Smooth muscle cell (in vitro differentiated cells): Measurements from ENCODE around the gene SLC16A2. TPM values are rescaled to one million over a fixed set of nuclear protein-coding genes. Genes with fewer than 3 reads are reported as not detected.

Experiments used
- DNase-seq: peaks from one replicate; lab custom pipeline; 2025; ENCODE audit not compliant: unreplicated experiment; lab: John Stamatoyannopoulos, UW
- H2AFZ ChIP-seq: fragments of 200-600 bp; sonication (generic); 2 replicates; pipeline ENCODE4 v1.6.0; 2016; ENCODE audit warnings: antibody characterized with exemption, low read depth, mild to moderate bottlenecking
- H3F3A ChIP-seq: fragments of 200-600 bp; sonication (generic); 2 replicates; pipeline ENCODE4 v1.6.0; 2017; ENCODE audit warnings: antibody characterized with exemption, low read depth
- H3K27ac ChIP-seq: fragments of 200-600 bp; sonication (generic); 2 replicates; pipeline ENCODE4 v1.5.1; 2016; ENCODE audit warnings: low read depth, mild to moderate bottlenecking
- H3K27me3 ChIP-seq: fragments of 200-600 bp; sonication (generic); 2 replicates; pipeline ENCODE4 v1.6.1; 2016; ENCODE audit warnings: low read depth, mild to moderate bottlenecking
- H3K36me3 ChIP-seq: fragments of 200-600 bp; sonication (generic); 2 replicates; pipeline ENCODE4 v1.5.1; 2016; ENCODE audit warnings: low read depth
- H3K4me1 ChIP-seq: fragments of 200-600 bp; sonication (generic); 2 replicates; pipeline ENCODE4 v1.5.1; 2016; ENCODE audit warnings: low read depth
- H3K4me2 ChIP-seq: fragments of 200-600 bp; sonication (generic); 2 replicates; pipeline ENCODE4 v1.6.0; 2016; ENCODE audit warnings: mild to moderate bottlenecking
- H3K4me3 ChIP-seq: fragments of 200-600 bp; sonication (generic); 2 replicates; pipeline ENCODE4 v1.5.1; 2016; ENCODE audit warnings: mild to moderate bottlenecking
- H3K79me2 ChIP-seq: fragments of 200-600 bp; sonication (generic); 2 replicates; pipeline ENCODE4 v1.6.0; 2016; ENCODE audit warnings: low read depth, mild to moderate bottlenecking
- H3K9ac ChIP-seq: fragments of 200-600 bp; sonication (generic); 2 replicates; pipeline ENCODE4 v1.6.0; 2016; ENCODE audit warnings: low read depth
- H3K9me3 ChIP-seq: fragments of 200-600 bp; sonication (generic); replicated peaks from 2 replicates; pipeline ENCODE4 v1.5.1; 2016; ENCODE audit warnings: low read depth
- H4K20me1 ChIP-seq: fragments of 200-600 bp; sonication (generic); 2 replicates; pipeline ENCODE4 v1.6.0; 2016; ENCODE audit warnings: low read depth
- CTCF ChIP-seq: fragments of 200-600 bp; sonication (generic); IDR thresholded peaks from 2 replicates; pipeline ENCODE4 v1.5.1; 2017; ENCODE audit warnings: borderline replicate concordance, mild to moderate bottlenecking, antibody characterized with exemption; ENCODE audit not compliant: insufficient read depth, poor library complexity, severe bottlenecking
- WGBS: methylation state at CpG from one replicate; pipeline ENCODE4 v1.1.7; 2016; ENCODE audit warnings: low lambda C conversion rate; 5-methylcytosine and 5-hydroxymethylcytosine counted together
- polyA plus RNA-seq: library from polyadenylated mRNA; unstranded; fragments of >200 nt; fragmentation: Nextera tagmentation; extraction: Ambion mirVana; gene quantifications from 2 replicates; pipeline ENCODE4 v1.2.1, GENCODE V29; 2016
- total RNA-seq: library from RNA; depleted of rRNA; stranded (reverse); fragments of >200 nt; gene quantifications from 2 replicates; pipeline ENCODE4 v1.2.3, GENCODE V29; 2014

The SLC16A2 gene
- total and polyA plus RNA-seq, 2 experiments from 2014 or later = 13.4 to 17.8 TPM

- Histone ChIP-seq H3F3A (no peaks in the 10 kb centered on the region), H3K27me3 (no peaks in the 10 kb centered on the region), H3K4me2 (no peak overlapping the region), H4K20me1 (no peaks in the 10 kb centered on the region), H3K79me2 (no peaks in the 10 kb centered on the region), H3K4me1 (no peaks in the 10 kb centered on the region), H3K4me3 (no peak overlapping the region), H3K36me3 (no peaks in the 10 kb centered on the region), H3K9me3 (no peaks in the 10 kb centered on the region), H3K27ac (no peak overlapping the region), H2AFZ (no peak overlapping the region), H3K9ac (no peak overlapping the region)
- WGBS = 66% methylated on average over 2 of the region's 2 CpGs
- no peak for DNase-seq
- no peak for TF ChIP-seq CTCF
Measured at GRCh38 chrX:74437530-74437929, 16.2 kb downstream of the SLC16A2 start.

- Histone ChIP-seq H3K9me3 (no peaks in the 10 kb centered on the region), H3K4me3 (no peak overlapping the region), H3K4me1 (no peaks in the 10 kb centered on the region), H3K9ac (no peak overlapping the region), H4K20me1 (no peaks in the 10 kb centered on the region), H3K27me3 (no peaks in the 10 kb centered on the region), H2AFZ (no peak overlapping the region), H3K79me2 (no peaks in the 10 kb centered on the region), H3F3A (no peaks in the 10 kb centered on the region), H3K27ac (no peak overlapping the region), H3K36me3 (no peaks in the 10 kb centered on the region), H3K4me2 (no peak overlapping the region)
- DNase-seq = no peak
- no peak for TF ChIP-seq CTCF
- WGBS = 61% methylated on average over 3 of the region's 3 CpGs
Measured at GRCh38 chrX:74438764-74439163, 17.5 kb downstream of the SLC16A2 start.

DNA sequence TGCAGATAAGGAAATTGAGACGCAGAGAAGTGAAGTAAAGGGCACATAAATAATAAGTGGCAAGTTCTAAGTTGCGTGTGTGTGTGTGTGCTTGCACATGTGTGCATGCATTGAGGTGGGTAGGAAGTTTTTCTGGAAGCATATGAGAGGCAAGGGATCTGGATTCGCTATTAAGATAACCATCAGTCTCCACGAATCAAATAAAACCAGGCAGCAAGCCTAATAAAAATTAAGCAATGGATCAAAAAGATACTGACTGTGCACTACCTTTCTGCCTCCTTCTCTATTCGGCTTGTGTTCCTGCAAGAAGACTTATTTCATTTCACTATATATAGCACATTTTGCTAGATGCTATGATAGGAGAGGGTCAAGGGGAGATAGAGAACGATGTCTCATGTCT is 23.8 kb downstream of the SLC16A2 start:
- WGBS = 60% methylated on average over 6 of the region's 6 CpGs
- Histone ChIP-seq H3K9ac (no peak overlapping the region), H3K4me3 (no peak overlapping the region), H2AFZ (no peak overlapping the region), H3K9me3 (no peaks in the 10 kb centered on the region), H4K20me1 (no peaks in the 10 kb centered on the region), H3K36me3 (no peaks in the 10 kb centered on the region), H3K79me2 (no peaks in the 10 kb centered on the region), H3K27ac (no peak overlapping the region), H3K4me2 (no peak overlapping the region), H3F3A (no peaks in the 10 kb centered on the region), H3K4me1 (no peaks in the 10 kb centered on the region), H3K27me3 (no peaks in the 10 kb centered on the region)
- TF ChIP-seq CTCF = no peak
- no peak for DNase-seq

GRCh38 chrX:74446876-74447275 is 25.6 kb downstream of the SLC16A2 start:
- WGBS = 70% methylated on average over 1 of the region's 1 CpG
- TF ChIP-seq CTCF = no peak
- Histone ChIP-seq H4K20me1 (no peaks in the 10 kb centered on the region), H3K36me3 (no peaks in the 10 kb centered on the region), H3K9ac (no peak overlapping the region), H3K9me3 (no peaks in the 10 kb centered on the region), H2AFZ (no peak overlapping the region), H3K4me2 (no peak overlapping the region), H3K27me3 (no peaks in the 10 kb centered on the region), H3K4me3 (no peak overlapping the region), H3K4me1 (no peaks in the 10 kb centered on the region), H3K27ac (no peak overlapping the region), H3K79me2 (no peaks in the 10 kb centered on the region), H3F3A (no peaks in the 10 kb centered on the region)
- no peak for DNase-seq
